Epithelial cell of proximal tubule (primary cell): Measurements from ENCODE around the gene CRELD2. TPM values are rescaled to one million over a fixed set of nuclear protein-coding genes. Genes with fewer than 3 reads are reported as not detected.

Experiments
- DNase-seq: peaks from one replicate; pipeline ENCODE4 v3.0.0-alpha.2; 2011; ENCODE audit warnings: low read depth
- H3K4me3 ChIP-seq: 2 replicates; pipeline ENCODE4 v1.5.1; 2011; ENCODE audit warnings: low read depth, mild to moderate bottlenecking, low read length
- CTCF ChIP-seq: conservative IDR thresholded peaks from 2 replicates; pipeline ENCODE4 v1.5.1; 2012; ENCODE audit warnings: low read depth, mild to moderate bottlenecking, low read length
- total RNA-seq: library from RNA; depleted of rRNA; stranded (reverse); fragments of >200 nt; gene quantifications from 2 replicates; pipeline ENCODE4 v1.2.3, GENCODE V29; 2015

Gene CRELD2
- total RNA-seq = 48.8 and 54.1 TPM in 2 replicates

GRCh38 chr22:49917974-49918910, at the start of gene CRELD2, which contains the start of gene ALG12:
CRELD2 (plus strand) TSS chr22:49918634; CDS start chr22:49918770, 136 bp downstream.
ALG12 (minus strand) TSS chr22:49918438; CDS start chr22:49913765, 4,673 bp downstream.
- no peak for TF ChIP-seq CTCF
- peak; percentile 37 for DNase-seq
- H3K4me3 ChIP-seq = peak within 1 kb of the TSS; percentile 87

- no peak overlapping the region for H3K4me3 ChIP-seq
- no peak for TF ChIP-seq CTCF
- no peak for DNase-seq
Observed at GRCh38 chr22:49869086-49869830, 49.2 kb upstream of the CRELD2 start.

- no peak overlapping the region for H3K4me3 ChIP-seq
- no peak for DNase-seq
- no peak for TF ChIP-seq CTCF
Observed at GRCh38 chr22:49869845-49870712, 48.4 kb upstream of the CRELD2 start.

GRCh38 chr22:49871482-49871881, 47.0 kb upstream of the CRELD2 start:
- TF ChIP-seq CTCF = no peak
- DNase-seq = no peak
- H3K4me3 ChIP-seq = no peak overlapping the region

GRCh38 chr22:49872347-49872746, 46.1 kb upstream of the CRELD2 start:
- H3K4me3 ChIP-seq = no peak overlapping the region
- no peak for TF ChIP-seq CTCF
- DNase-seq = no peak

- TF ChIP-seq CTCF = no peak
- no peak overlapping the region for H3K4me3 ChIP-seq
- no peak for DNase-seq
Observed at GRCh38 chr22:49873228-49873940, 45.0 kb upstream of the CRELD2 start.
